HG03432 (cell line): ENCODE measurements around the gene INTS6L.
"Not testable (repeated sequence)": the region's sequence is repeated elsewhere in the genome, so short reads cannot be mapped to it uniquely, and the experiment has no call there.

Experiments used
- ATAC-seq: cut with Tn5 transposase; IDR thresholded peaks from one replicate; pipeline ENCODE4 v1.9.1; 2021; ENCODE audit warnings: mild to moderate bottlenecking, moderate library complexity; ENCODE audit not compliant: unreplicated experiment

INTS6L gene

GRCh38 chrX:135596495-135596894 is 76.0 kb downstream of the INTS6L start:
- ATAC-seq: peak; percentile 64

DNA sequence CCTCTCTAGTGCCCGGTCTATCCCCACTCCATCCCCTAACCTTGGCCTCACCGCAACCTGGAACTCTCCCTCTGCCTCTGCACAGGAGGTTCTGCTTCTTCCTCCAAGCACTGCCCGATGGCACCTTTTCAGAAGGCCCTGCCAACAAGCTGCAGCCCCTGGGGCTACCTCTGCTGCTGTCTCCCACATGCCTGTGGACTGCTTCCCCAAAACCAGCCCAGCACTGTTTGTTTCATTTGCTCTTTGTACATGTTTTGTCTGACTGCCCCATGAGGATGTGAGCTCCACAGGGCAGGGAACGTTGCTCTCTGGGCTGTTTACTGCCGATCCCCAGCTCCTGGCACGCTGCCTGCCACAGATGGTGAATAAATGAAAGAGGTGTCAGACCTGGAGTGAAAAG is 85.4 kb downstream of the INTS6L start:
- ATAC-seq: no peak

GRCh38 chrX:135624408-135625204 is 104.1 kb downstream of the INTS6L start:
- not testable (repeated sequence) for ATAC-seq

- no peak for ATAC-seq
Measured at GRCh38 chrX:135625995-135626394, 105.5 kb downstream of the INTS6L start.

- no peak for ATAC-seq
Measured at GRCh38 chrX:135629342-135629741, 108.9 kb downstream of the INTS6L start.
